Endothelial cell of hepatic sinusoid (primary cell): ENCODE data around the gene GIPC1.
"Not testable (repeated sequence)": the region's sequence is repeated elsewhere in the genome, so short reads cannot be mapped to it uniquely, and the experiment has no call there.

Source experiments
- in situ Hi-C: cut with HindIII; loops from 2 replicates; pipeline ENCODE4 v1.10.0; 2017; ENCODE audit warnings: low sequenced_read_pairs

The GIPC1 gene, protein sequence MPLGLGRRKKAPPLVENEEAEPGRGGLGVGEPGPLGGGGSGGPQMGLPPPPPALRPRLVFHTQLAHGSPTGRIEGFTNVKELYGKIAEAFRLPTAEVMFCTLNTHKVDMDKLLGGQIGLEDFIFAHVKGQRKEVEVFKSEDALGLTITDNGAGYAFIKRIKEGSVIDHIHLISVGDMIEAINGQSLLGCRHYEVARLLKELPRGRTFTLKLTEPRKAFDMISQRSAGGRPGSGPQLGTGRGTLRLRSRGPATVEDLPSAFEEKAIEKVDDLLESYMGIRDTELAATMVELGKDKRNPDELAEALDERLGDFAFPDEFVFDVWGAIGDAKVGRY

DNA sequence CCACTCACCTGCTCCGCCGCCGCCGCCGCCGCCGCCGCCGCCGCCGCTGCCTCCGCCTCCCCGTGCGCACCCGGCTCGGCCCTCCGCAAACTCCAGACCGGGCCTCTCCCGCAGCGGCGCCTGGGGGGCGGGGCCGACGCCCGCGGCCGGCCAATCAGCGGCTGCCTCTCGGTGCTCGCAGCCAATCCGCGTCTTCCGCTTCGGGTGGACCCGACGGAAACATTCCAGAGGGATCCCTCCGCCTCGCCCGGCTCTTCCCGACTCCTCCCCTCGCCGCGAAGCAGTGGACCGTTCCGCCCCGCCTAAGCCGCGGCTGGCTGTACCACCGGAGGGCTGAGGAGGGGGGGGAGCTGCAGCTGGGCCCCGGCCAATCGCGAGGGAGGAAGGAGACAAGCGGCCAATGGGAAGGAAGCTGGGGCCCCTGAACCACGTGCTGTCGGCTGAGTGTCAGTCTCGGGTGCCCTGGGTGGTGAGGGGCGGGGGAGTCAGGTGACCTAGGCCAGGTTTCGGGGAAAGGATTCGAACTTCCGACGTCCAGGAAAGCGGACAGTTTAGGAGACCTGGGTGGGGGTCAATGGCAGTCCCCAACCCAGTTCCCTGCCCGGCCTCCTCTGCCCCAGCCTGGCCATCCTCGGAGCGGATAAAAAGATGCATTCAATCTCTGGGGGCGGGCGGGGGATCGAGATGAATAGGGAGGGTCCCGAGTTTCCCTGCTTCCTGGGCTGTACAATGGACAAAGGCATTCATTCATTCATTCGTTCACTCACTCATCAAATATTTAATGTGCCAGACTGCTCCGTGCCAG lies at the start of gene GIPC1:
Gene GIPC1, minus strand, starts transcription at position 99 of the 805 bp plus-strand sequence. CDS start 13,151 bp downstream, outside the sequence.
- in situ Hi-C loops = no loop called here

DNA sequence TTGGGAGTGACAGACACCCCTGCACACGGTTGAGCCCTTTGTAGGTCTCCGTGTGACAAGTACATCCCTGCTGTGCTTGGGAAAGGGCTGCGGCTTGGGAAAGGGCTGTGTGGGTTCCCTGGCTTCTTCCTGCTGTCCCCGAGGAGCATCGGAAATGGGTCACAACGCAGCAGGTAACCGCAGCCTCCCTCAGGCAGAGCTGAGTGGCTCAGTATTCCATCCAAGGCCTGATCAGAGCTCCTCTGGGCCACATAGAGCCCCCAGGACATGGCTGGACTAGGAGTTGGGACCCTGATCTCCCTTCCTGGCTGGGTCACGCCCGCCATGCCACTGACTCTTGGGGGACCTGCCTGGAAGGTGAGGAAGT lies 49.8 kb upstream of the GIPC1 start:
- in situ Hi-C loops = no loop called here

DNA sequence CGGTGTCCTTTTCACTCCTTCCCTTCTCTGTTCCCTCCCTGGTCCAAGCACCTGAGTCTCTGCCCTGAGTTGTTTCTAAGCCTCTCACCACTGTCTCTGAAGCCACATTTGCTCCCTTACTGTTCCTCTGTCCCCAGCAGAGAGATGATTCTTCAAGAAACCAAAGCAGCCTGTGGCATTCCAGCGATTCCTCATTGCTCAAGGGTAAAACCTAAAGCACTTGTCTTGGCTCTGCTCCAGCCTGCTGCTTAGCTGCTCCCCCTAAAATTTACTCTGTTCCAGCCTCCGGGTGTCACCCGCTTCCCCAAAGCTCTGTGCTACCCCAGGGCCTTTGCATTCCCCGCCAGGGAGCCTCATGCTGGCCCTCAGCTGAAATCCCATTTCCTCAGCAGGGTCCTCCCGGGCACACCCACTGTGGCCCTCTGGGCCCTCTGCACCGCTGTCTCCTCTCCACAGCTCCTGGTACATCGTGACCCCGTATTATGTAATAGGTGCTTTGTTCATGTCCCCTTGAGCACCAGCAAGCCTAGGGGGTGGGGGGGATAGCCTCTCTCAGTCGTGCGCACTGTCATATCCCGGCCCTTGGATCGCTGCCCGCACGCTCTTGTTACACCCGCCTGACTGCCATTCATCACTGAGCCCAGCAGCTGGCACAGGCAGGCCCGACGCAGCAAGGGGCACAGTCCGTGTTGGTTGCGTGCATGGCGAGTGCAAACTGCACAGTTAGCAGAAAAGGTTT lies 49.2 kb upstream of the GIPC1 start:
- in situ Hi-C loops = no loop called here

DNA sequence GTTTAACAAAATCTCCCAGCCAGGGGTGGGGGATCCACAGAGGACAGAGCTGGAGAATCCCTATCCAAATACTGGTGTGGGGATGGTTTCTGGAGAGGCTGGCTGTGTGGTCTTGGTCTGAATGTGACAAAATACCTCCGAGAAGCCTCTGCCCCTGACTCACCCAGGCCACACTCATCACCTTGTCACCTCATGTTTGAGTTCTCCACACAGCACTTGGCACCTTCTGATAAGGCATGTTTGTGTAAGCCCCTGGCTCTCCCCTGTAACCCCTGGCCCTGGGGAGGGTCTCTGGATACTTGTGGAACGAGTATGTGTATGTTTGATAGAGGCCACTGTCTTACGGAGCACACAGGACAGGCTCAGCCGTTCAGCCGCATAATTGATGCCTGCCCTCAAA lies 48.1 kb upstream of the GIPC1 start:
- in situ Hi-C loops = no loop called here

DNA sequence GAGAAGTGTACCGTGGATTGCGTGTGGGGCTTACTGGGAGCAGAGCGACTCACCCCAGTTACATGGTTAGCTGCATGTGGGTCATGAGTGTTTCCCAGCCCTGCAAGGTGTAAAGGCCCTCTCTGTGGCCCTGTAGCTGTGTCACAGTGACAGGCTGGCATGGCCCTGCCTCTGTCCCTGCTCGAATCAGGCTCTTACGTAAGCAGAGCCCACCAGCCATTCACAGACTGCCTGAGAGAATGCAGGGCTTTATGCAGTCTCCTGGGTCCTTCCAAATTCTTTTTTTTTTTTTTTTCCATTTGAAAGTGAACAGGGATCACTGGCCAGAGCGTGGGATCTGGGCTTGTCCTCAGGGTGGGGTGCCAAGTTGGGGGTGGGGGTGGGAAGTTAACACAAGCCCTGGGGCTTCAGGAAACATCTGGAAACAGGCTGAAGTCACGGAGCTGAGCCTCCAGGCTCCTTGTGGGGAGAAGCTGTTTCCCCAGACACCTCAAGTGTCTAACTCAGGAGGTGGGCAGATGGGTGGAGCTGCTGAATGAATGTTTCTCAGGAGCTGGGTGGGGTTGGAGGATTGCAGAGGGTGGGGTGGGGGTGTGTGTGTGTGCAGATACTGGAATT lies 46.9 kb upstream of the GIPC1 start:
- in situ Hi-C loops = no loop called here

DNA sequence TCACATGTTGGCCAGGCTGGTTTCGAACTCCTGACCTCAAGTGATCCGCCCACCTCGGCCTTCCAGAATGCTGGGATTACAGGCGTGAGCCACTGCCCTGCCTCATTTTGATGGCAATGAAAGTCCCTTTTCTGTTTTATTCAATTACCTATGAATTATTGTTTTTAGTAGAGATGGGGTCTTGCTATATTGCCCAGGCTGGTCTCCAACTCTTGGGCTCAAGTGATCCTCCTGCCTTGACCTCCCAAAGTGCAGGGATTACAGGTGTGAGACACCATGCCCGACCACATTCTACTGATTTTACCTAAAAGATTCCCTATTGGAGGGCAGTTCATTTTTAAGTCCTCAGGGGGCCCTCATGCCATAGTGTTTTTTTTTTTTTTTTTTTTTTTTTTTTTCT lies 46.1 kb upstream of the GIPC1 start:
- in situ Hi-C loops = not testable (repeated sequence)

DNA sequence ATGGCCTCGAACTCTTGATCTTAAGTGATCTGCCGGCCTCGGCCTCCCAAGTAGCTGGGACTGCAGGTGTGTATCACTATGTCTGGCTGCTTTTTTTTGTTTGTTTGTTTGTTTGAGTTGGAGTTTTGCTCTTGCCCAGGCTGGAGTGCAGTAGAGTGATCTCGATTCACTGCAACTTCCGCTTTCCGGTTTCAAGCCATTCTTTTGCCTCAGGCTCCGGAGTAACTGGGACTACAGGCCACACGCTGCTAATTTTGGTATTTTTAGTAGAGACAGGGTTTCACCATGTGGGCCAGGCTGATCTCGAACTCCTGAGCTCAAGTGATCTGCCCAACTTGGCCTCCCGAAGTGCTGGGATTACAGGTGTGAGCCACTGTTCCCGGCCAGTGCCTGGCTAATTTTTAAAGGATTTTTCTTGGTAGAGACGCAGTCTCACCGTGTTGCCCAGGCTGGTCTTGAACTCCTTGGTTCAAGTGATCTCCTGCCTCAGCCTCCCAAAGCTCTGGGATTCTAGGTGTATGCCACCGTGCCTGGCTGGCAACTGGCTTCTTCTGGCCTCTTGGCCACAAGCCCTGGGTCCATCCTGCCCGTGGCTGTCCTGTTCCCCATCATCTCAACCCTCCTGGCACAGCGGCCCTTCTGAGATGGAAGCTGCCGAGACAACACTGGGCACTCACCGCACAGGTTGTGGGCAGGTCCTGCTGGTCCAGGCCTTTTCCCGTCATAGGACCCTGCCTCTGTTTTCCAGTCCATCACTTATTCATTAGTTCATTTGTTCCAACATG lies 45.0 kb upstream of the GIPC1 start:
- in situ Hi-C loops = no loop called here

DNA sequence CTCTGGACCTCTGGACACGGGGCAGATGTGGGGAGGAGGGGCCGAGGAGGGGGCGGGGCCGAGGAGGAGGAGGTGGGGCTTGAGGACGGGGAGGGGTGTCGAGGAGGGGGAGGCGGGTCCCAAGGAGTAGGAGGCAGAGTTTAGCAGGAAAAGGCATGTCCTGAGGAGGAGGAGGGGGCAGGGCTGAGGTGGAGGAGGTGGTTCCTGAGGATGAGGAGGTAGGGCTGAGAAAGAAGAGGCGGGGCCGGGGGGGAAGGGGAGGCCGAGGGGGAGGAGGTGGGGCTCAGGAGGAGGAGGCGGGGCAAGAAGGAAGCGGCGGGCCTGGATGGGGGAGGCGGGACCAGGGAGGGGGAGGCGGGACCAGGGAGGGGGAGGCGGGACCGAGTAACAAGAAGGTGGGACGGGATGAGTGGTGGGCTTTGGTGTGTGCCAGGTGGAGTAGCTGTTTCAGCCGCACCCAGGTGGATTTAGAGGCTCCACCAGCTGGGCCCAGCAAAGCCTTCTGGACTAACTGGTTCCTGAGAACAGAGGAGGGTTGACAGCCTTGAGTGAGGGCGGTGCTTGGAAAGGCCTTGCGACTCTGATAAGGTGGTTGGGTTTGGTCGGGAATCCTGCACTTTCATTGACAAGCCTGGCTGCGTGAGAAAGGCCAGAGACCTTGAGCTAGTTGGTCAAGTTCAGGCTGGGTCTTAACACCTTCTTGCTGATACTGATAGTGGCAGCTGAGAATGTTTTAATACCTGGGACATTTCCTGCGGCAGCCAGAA lies 41.2 kb upstream of the GIPC1 start:
- in situ Hi-C loops = no loop called here

DNA sequence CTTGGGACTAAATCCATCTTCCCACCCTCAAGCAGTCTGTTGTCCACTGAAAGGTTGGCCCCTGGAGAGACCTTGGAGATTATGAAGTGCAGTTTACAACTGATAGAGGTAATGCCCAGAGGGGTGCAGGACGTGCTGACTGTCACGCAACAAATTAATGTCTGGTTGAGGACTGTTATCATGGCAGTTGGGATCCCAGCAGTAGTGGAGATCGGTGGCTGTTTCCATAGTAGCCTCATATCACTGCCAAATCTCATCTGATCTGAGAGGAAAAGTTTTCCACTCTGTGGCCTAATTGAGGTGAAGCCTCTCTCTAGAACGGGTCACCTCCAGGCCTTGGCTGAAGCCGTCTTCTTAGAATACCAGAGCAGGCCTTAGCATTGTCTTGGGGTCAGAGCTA lies 37.5 kb upstream of the GIPC1 start:
- in situ Hi-C loops = no loop called here

DNA sequence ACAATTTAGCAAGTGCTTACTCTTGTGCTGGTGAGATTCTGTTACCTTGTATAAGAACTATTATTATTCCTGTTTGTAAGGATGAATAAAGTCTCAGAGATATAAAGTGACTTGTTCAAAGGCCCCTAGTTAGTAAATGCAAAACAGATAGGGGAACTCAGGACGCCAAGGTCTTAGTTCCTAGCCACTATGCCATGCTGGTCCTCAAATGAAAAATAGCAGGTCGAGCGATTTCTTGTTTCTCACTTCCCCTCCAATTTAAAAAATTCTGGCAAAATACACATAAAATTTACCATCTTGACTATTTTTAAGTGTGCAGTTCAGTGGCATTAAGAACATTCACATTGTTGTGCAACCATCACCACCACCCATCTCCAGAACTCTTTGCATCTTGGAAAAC lies 34.6 kb upstream of the GIPC1 start:
- in situ Hi-C loops = no loop called here

DNA sequence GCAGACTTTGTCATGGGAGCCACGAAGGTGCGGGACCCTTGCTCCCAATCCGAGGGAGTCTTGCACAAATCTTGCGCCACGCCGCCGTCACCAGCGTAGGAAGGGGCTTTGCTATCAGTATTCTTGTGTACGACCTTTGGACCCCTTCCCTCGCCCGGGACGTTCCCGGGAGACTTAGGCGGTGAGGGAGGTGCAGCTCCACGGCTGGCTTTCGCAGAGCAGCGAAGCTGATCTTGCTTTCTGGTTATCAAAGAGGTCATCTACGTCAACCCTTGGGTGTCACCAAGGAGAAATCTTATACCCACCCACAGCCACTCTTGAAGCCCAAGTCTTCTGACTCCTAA lies 34.0 kb upstream of the GIPC1 start:
- in situ Hi-C loops = no loop called here

DNA sequence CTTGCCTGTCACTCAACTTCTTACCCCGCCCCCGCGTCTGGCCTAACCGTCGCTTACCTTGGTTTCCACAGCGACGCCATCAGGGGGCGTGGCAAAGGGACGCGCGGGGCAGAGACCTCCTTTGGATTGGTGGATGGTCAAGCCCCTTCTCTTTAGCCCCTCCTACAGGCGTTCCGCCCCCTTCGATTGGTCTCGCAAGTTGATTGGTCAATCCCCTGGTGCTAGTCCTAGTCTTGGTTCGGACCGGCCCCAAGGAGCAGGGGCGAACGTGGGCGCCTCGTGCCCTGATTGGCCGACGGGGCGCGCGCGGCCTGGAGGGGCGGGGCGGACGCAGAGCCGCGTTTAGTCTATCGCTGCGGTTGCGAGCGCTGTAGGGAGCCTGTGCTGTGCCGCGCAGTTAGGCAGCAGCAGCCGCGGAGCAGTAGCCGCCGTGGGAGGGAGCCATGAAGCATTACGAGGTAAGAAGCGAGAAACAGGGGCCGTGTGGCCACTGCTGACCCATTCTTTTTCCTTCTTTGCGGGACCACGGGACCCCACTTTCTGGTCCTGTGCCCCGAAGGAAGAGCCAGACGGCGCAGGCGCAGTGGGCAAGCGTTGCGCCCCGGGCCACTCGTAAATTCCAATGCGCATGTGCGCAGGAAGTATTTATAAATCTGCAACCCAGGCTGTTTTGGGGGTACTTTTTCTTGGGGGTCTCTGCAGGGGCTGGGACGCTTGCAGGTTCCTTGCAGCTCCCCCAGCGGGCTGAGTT lies 33.5 kb upstream of the GIPC1 start, which contains the start of gene TECR:
Gene TECR, plus strand, starts transcription at position 341 of the 751 bp plus-strand sequence. Its CDS starts 103 bp downstream, at position 444.
- in situ Hi-C loops = no loop called here

DNA sequence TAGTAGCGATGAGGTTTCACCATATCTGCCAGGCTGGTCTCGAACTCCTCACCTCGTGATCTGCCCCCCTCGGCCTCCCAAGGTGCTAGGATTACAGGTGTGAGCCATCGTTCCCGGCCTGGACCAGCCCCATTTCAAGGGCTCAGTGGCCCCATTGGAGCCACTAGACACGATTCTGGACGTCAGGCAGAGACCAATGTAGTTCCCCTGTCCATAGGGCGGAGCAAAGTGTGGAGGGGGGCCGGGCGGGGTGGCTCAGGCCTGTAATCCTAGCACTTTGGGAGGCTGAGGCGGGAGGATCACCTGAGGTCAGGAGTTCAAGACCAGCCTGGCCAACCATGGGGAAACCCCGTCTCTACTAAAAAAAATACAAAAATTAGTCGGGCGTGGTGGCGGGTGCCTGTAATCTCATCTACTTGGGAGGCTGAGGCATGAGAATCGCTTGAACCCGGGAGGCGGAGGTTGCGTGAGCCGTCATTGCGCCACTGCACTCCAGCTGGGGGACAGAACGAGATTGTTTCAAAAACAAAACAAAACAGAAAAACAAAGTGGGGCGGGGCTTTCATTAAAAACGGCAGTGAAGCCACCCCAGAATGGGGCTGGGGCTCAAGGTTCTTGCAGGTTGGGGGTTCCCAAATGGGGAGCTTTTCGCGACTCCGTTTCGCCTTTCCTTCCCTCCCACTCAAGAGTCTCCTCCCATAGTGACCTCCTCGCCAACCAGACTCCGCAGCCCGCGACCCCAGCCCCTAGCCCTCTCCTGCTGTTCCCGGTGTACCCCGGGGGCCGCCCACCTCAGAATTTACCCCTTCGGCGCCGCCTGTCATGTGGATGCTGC lies 32.7 kb upstream of the GIPC1 start:
- in situ Hi-C loops = no loop called here

DNA sequence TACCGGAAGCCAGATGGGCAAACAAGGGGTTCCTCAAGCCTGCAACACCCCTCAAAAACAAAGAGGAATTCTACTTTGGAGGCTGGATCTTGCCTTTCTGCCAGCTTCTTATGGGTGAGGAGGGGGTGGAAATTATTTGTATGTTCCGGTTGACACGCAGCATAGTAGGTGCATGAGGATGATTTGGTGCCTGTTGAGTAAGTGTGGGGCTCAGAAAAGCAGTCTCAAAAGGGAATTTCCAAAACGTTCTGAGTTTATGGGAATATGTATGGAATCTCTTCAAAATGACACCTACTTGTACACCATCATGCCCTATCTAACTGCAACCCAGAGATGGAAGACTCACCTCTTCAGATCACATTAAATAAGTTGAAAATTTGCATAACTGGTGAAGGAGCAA lies 30.5 kb upstream of the GIPC1 start:
- in situ Hi-C loops = no loop called here

DNA sequence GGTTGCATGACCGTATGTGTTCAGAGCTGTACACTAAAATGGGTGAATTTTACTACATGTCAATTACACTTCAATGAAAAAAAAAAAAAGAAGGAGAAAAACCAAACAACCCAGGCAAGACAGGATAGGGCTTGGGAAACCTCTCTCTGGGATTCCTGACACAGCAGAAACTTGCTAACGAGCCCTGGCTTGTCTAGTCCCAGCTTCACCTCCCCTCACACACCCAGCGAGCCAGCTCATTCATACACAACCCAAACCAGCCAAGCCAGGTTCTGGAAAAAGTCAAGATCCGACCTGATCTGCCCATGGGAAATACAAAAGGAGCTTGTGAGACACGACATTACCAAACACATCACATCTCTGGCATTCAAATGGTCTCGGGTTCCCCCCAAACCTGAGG lies 29.8 kb upstream of the GIPC1 start:
- in situ Hi-C loops = no loop called here

DNA sequence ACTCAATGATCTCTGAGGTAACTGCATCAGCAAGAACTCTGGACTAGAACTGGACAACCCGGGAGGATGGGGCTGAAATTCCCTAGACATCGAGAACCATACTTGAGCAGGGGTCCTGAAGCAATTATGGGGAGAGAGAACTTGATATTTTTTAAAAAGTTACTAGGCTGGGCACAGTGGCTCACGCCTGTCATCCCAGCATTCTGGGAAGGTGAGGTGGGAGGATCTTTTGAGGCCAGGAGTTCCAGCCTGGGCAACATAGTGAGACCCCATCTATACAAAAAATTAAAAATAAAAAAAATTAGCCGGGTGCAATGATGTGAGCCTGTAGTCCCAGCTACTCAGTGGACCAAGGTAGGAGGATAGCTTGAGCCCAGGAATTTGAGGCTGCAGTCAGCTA lies 24.6 kb upstream of the GIPC1 start:
- in situ Hi-C loops = no loop called here

DNA sequence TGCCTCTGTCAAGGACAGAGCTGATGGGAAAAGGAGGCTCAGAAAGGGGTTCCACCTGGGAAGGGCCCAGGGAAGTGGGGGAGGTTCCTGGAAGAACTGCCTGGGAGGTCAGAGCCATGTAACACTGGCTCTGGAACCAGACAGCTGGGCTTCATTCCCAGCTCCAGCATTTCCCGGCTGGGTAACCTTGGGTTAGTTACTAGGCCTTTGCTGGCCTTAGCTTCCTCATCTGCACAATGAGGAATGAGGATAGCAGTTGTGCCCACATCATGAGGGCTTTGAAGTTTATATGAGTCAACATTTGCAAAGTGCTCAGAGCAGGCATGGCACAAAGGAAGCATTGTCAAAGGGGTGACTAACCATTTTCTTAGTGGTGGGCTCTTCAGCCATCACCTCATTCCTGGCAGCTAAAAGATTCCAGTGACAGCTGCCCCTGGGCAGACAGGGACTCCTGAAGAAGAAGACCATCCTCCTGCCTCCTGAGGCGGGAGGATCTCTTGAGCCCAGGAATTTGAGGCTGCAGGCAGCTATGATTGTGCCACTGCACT lies 24.0 kb upstream of the GIPC1 start:
- in situ Hi-C loops = loop anchor here (5.0 kb wide), 1 partner anchor 108 kb away; no protein-coding TSS in a partner anchor
